Measurements from ENCODE around the gene MAP7D2. TPM values are rescaled to one million over a fixed set of nuclear protein-coding genes. Genes with fewer than 3 reads are reported as not detected.

MAP7D2 gene
- total RNA-seq, 1 experiment from 2014 or later: 45.4 TPM

DNA sequence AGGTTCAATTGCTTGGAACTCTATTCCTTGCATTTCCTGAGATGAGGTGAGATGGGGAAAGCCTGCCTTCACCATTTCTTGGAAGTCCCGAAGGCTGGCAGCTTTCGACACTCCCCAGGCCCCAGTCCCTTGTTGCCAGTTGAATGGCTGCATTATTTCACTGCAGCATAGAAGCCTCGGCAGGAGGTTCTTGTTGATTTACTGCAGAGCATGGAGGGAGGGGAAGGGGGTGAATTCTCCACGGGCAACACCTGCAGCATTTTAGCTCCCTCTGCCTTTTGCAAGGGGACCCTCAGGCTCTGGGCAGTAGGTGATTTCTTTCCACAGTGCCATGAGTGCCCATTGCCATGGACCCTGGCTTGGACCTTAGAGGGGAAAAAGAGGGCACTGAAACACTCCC is 115.1 kb downstream of the MAP7D2 start:
- no peaks in the 10 kb centered on the region for H3K4me1 Mint-ChIP-seq (ENCODE audit: low read depth, unreplicated experiment)
- no peaks in the 10 kb centered on the region for H3K27me3 ChIP-seq (replicated peaks; ENCODE audit: control insufficient read depth, insufficient read depth, low read length)
- BruUV-seq (replicated peaks): no TSS peak
- ChIA-PET CTCF (no interaction called here), POLR2A (no interaction called here)
- H3K4me3 ChIP-seq (ENCODE audit: low read depth, low read length): no peak overlapping the region
- TF ChIP-seq, protein P1, sequence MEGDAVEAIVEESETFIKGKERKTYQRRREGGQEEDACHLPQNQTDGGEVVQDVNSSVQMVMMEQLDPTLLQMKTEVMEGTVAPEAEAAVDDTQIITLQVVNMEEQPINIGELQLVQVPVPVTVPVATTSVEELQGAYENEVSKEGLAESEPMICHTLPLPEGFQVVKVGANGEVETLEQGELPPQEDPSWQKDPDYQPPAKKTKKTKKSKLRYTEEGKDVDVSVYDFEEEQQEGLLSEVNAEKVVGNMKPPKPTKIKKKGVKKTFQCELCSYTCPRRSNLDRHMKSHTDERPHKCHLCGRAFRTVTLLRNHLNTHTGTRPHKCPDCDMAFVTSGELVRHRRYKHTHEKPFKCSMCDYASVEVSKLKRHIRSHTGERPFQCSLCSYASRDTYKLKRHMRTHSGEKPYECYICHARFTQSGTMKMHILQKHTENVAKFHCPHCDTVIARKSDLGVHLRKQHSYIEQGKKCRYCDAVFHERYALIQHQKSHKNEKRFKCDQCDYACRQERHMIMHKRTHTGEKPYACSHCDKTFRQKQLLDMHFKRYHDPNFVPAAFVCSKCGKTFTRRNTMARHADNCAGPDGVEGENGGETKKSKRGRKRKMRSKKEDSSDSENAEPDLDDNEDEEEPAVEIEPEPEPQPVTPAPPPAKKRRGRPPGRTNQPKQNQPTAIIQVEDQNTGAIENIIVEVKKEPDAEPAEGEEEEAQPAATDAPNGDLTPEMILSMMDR (IDR thresholded peaks at IDR 0.05; ENCODE audit: insufficient read depth in 1 of 2, low read depth in 1 of 2, low read length in 1 of 2, severe bottlenecking in 1 of 2, unreplicated experiment in 1 of 2): no peak
- no peak for DNase-seq
- no peaks in the 10 kb centered on the region for H3K27me3 Mint-ChIP-seq (ENCODE audit: insufficient read depth, unreplicated experiment)
- H3K9me3 ChIP-seq: no peaks in the 10 kb centered on the region
- H3K36me3 Mint-ChIP-seq (ENCODE audit: insufficient read depth, unreplicated experiment): no peaks in the 10 kb centered on the region
- H3K4me3 Mint-ChIP-seq (ENCODE audit: unreplicated experiment): no peak overlapping the region
- H3K9me3 Mint-ChIP-seq (ENCODE audit: unreplicated experiment): no peaks in the 10 kb centered on the region
- H3K4me1 ChIP-seq: no peaks in the 10 kb centered on the region
- no peak overlapping the region for H3K27ac Mint-ChIP-seq (ENCODE audit: unreplicated experiment)
- intact Hi-C loops (cut with micrococcal nuclease; ENCODE audit: unreplicated experiment): no loop called here
- H3K36me3 ChIP-seq (ENCODE audit: control insufficient read depth, insufficient read depth, low read length): no peaks in the 10 kb centered on the region

DNA sequence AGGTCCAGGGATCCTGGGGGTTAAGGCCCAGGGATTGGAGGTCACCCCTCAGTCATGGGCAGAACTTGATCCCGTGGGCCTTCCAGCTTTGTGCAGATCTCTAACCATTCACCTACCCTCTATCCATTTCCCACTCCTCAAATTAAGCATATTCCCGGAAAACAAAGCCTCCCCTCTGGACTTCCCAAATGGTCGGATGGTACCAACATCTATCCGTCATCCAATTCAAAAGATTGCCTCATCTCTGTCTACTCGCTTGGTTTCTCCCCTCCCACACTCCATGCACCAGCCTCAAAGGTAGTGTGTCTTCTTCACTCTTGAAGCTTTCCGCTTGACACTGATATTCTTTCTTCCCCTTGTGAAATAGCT is 125.4 kb downstream of the MAP7D2 start:
- Mint-ChIP-seq H3K9me3 (ENCODE audit: unreplicated experiment) (no peaks in the 10 kb centered on the region), H3K4me1 (ENCODE audit: low read depth, unreplicated experiment) (peaks cover 11% of the 10 kb centered on the region), H3K27me3 (ENCODE audit: insufficient read depth, unreplicated experiment) (no peaks in the 10 kb centered on the region), H3K27ac (ENCODE audit: unreplicated experiment) (peak overlapping the region; percentile 75), H3K4me3 (ENCODE audit: unreplicated experiment) (peak overlapping the region; percentile 81), H3K36me3 (ENCODE audit: insufficient read depth, unreplicated experiment) (peaks cover 17% of the 10 kb centered on the region)
- intact Hi-C loops (cut with micrococcal nuclease; ENCODE audit: unreplicated experiment): loop anchor here (1.0 to 2.0 kb wide), 2 partner anchors 75 to 86 kb away; no protein-coding TSS in a partner anchor
- TF ChIP-seq, protein P1 (IDR thresholded peaks at IDR 0.05; ENCODE audit: insufficient read depth in 1 of 2, low read depth in 1 of 2, low read length in 1 of 2, severe bottlenecking in 1 of 2, unreplicated experiment in 1 of 2): no peak
- no TSS peak for BruUV-seq (replicated peaks)
- Histone ChIP-seq H3K27me3 (replicated peaks; ENCODE audit: control insufficient read depth, insufficient read depth, low read length) (no peaks in the 10 kb centered on the region), H3K4me3 (ENCODE audit: low read depth, low read length) (no peak overlapping the region), H3K9me3 (no peaks in the 10 kb centered on the region), H3K36me3 (ENCODE audit: control insufficient read depth, insufficient read depth, low read length) (no peaks in the 10 kb centered on the region), H3K4me1 (no peaks in the 10 kb centered on the region)
- ChIA-PET CTCF (no interaction called here), POLR2A (no interaction called here)
- DNase-seq: no peak

DNA sequence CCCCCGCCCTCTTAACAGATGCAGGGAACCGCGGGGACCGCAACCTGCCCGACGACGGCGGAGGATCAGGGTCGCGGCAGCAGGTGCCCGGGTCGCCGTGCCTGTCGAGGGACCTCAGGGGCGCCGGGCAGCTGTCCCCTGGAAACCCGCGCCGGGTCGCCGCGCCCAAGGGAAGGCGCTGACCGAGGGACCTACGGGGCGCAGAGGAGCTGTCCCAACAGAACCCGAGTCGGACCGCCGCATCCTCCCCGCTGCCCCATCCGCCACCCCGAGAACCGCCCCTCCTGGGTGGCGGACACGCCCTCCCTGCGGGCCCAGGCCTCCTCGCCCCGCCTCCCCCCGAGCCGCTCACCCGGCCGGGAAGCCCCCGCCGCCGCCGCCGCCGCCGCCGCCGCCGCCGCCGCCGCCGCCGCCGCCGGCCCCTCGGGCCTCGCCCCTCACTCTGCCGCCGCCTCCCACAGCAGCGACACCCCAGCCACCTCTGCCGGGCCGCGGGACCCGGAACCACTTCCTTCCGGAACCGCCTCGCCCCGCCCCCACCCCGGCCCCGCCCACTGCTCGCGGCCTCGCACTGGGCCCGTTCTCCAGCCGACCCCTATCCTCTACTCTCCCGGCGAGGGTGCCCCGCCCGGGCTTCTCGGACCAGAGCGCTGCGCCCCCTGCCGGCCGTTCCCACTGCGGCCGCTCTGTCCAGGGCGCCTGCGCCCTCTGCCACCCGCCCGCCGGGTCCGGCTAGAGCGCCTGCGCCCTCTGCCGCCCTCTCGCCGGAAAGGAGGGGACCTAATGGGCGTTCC is 126.0 kb downstream of the MAP7D2 start, which contains the start of gene BCLAF3:
TSS of gene BCLAF3 (minus strand) at position 506 of the 794 bp plus-strand sequence. CDS start 20,797 bp downstream, outside the sequence.
- H3K9me3 Mint-ChIP-seq (ENCODE audit: unreplicated experiment): no peaks in the 10 kb centered on the region
- Histone ChIP-seq H3K4me1 (no peaks in the 10 kb centered on the region), H3K27me3 (replicated peaks; ENCODE audit: control insufficient read depth, insufficient read depth, low read length) (no peaks in the 10 kb centered on the region), H3K36me3 (ENCODE audit: control insufficient read depth, insufficient read depth, low read length) (no peaks in the 10 kb centered on the region), H3K4me3 (ENCODE audit: low read depth, low read length) (peak within 1 kb of the TSS; percentile 71), H3K9me3 (no peaks in the 10 kb centered on the region)
- DNase-seq: peak; percentile 86 to 94
- intact Hi-C loops (cut with micrococcal nuclease; ENCODE audit: unreplicated experiment): loop anchor here (1.0 to 2.0 kb wide), 2 partner anchors 76 to 85 kb away; no protein-coding TSS in a partner anchor
- peaks cover 19% of the 10 kb centered on the region for H3K36me3 Mint-ChIP-seq (ENCODE audit: insufficient read depth, unreplicated experiment)
- TF ChIP-seq, protein P1 (IDR thresholded peaks at IDR 0.05; ENCODE audit: insufficient read depth in 1 of 2, low read depth in 1 of 2, low read length in 1 of 2, severe bottlenecking in 1 of 2, unreplicated experiment in 1 of 2): peak; percentile 61 to 75
- CTCF ChIA-PET: interaction anchor here (0.9 kb wide), 1 partner anchor 86 kb away, joined by 3 read pairs; no protein-coding TSS in a partner anchor
- no peaks in the 10 kb centered on the region for H3K27me3 Mint-ChIP-seq (ENCODE audit: insufficient read depth, unreplicated experiment)
- BruUV-seq (replicated peaks): no TSS peak
- POLR2A ChIA-PET: no interaction called here
- H3K4me1 Mint-ChIP-seq (ENCODE audit: low read depth, unreplicated experiment): peaks cover 13% of the 10 kb centered on the region
- H3K4me3 Mint-ChIP-seq (ENCODE audit: unreplicated experiment): peak within 1 kb of the TSS; percentile 81
- H3K27ac Mint-ChIP-seq (ENCODE audit: unreplicated experiment): peak within 1 kb of the TSS; percentile 75
